NCI-H2227 treated with DMSO at 0.1 percent for 48 hours (cell line): Measurements from ENCODE around the gene AOAH.
A peak's percentile ranks its signal among the peaks of the same experiment; 100 is the strongest.
"Not testable (repeated sequence)": the region's sequence is repeated elsewhere in the genome, so short reads cannot be mapped to it uniquely, and the experiment has no call there.

Source experiments
- DNase-seq: peaks from one replicate; lab custom pipeline; 2025; lab: John Stamatoyannopoulos, UW

AOAH gene

GRCh38 chr7:36507475-36508440 is 216.5 kb downstream of the AOAH start:
- no peak for DNase-seq

- no peak for DNase-seq
These were observed 217.5 kb downstream of the AOAH start for GRCh38 chr7:36506820-36507219.

- DNase-seq = no peak
These were observed 218.0 kb downstream of the AOAH start for GRCh38 chr7:36506130-36506798.

- not testable (repeated sequence) for DNase-seq
These were observed 219.7 kb downstream of the AOAH start for GRCh38 chr7:36504617-36505016.

GRCh38 chr7:36504216-36504615 is 220.1 kb downstream of the AOAH start:
- not testable (repeated sequence) for DNase-seq

GRCh38 chr7:36497775-36498174 is 226.5 kb downstream of the AOAH start:
- no peak for DNase-seq

- DNase-seq = not testable (repeated sequence)
These were observed 227.1 kb downstream of the AOAH start for GRCh38 chr7:36497176-36497575.

GRCh38 chr7:36496576-36496975 is 227.7 kb downstream of the AOAH start:
- no peak for DNase-seq

GRCh38 chr7:36491317-36491716 is 233.0 kb downstream of the AOAH start:
- no peak for DNase-seq

- DNase-seq = no peak
These were observed 233.9 kb downstream of the AOAH start for GRCh38 chr7:36490419-36490830.

GRCh38 chr7:36488672-36489071 is 235.6 kb downstream of the AOAH start:
- not testable (repeated sequence) for DNase-seq

GRCh38 chr7:36487756-36488336 is 236.4 kb downstream of the AOAH start:
- peak; percentile 43 for DNase-seq

- no peak for DNase-seq
These were observed 238.0 kb downstream of the AOAH start for GRCh38 chr7:36486336-36486735.

- DNase-seq = no peak
These were observed 240.0 kb downstream of the AOAH start for GRCh38 chr7:36484265-36484664.

GRCh38 chr7:36483853-36484252 is 240.4 kb downstream of the AOAH start:
- DNase-seq = not testable (repeated sequence)

- DNase-seq = no peak
These were observed 245.5 kb downstream of the AOAH start for GRCh38 chr7:36478745-36479144.

- DNase-seq = no peak
These were observed 248.9 kb downstream of the AOAH start for GRCh38 chr7:36475381-36475780.

- DNase-seq = no peak
These were observed 249.3 kb downstream of the AOAH start for GRCh38 chr7:36475011-36475342.

- DNase-seq = no peak
These were observed 249.8 kb downstream of the AOAH start for GRCh38 chr7:36474283-36475010.

- no peak for DNase-seq
These were observed 250.6 kb downstream of the AOAH start for GRCh38 chr7:36473454-36474282.

GRCh38 chr7:36472141-36472729 is 252.1 kb downstream of the AOAH start:
- DNase-seq = no peak
